WTC11 (cell line): ENCODE results near the gene PKIB. TPM values are rescaled to one million over a fixed set of nuclear protein-coding genes. Genes with fewer than 3 reads are reported as not detected.

Experiments used
- ATAC-seq: fragments of 200-7000 bp; cut with Tn5 transposase; 2 replicates; pipeline ENCODE4 v1.10.0; 2021; ENCODE audit warnings: mild to moderate bottlenecking, moderate library complexity
- CTCF ChIA-PET: fragments of 300-600 bp; sonication (Branson Sonifier 250); formaldehyde crosslinking; loops from one replicate; lab custom pipeline; 2021; ENCODE audit warnings: antibody characterized with exemption; lab: Charles Lee
- POLR2A ChIA-PET: fragments of 350-600 bp; sonication (Branson Sonifier 250); formaldehyde crosslinking; loops from one replicate; lab custom pipeline; 2021; ENCODE audit warnings: antibody characterized with exemption; lab: Charles Lee
- DNase-seq: peaks from one replicate; pipeline ENCODE4 v3.0.0; 2021; ENCODE audit warnings: low spot score
- H3K27ac Mint-ChIP-seq: 2 replicates; pipeline ENCODE4 v1.8.0; 2021; ENCODE audit warnings: mixed read lengths
- H3K27me3 Mint-ChIP-seq: 2 replicates; pipeline ENCODE4 v1.8.0; 2021; ENCODE audit warnings: low read depth, mild to moderate bottlenecking, moderate library complexity, mixed read lengths
- H3K36me3 Mint-ChIP-seq: 2 replicates; pipeline ENCODE4 v1.8.0; 2021; ENCODE audit warnings: mixed read lengths
- H3K4me1 Mint-ChIP-seq: 2 replicates; pipeline ENCODE4 v1.8.0; 2022; ENCODE audit warnings: mixed read lengths
- H3K4me3 Mint-ChIP-seq: 2 replicates; pipeline ENCODE4 v1.8.0; 2021; ENCODE audit warnings: mild to moderate bottlenecking, moderate library complexity, mixed read lengths
- H3K9me3 Mint-ChIP-seq: 2 replicates; pipeline ENCODE4 v1.8.0; 2021; ENCODE audit warnings: mixed read lengths
- CREM ChIP-seq: sonication (generic); formaldehyde crosslinking; IDR thresholded peaks from 2 replicates; pipeline ENCODE4 v1.8.1; 2022; ENCODE audit warnings: mild to moderate bottlenecking, missing genetic modification reagents, moderate library complexity
- EMX1 ChIP-seq: fragments of 250-450 bp; sonication (Bioruptor Pico); IDR thresholded peaks from 2 replicates; pipeline ENCODE4 v1.8.0; 2021; ENCODE audit warnings: mild to moderate bottlenecking
- FOXJ3 ChIP-seq: sonication (generic); formaldehyde crosslinking; IDR thresholded peaks from 2 replicates; pipeline ENCODE4 v1.9.0; 2021; ENCODE audit warnings: missing genetic modification reagents, mild to moderate bottlenecking, borderline replicate concordance
- FOXP4 ChIP-seq: sonication (generic); formaldehyde crosslinking; IDR thresholded peaks from 2 replicates; pipeline ENCODE4 v1.8.0; 2022; ENCODE audit warnings: mild to moderate bottlenecking, missing genetic modification reagents
- IRF1 ChIP-seq: sonication (generic); formaldehyde crosslinking; IDR thresholded peaks from 2 replicates; pipeline ENCODE4 v1.8.0; 2023; ENCODE audit warnings: missing genetic modification reagents
- IRF2 ChIP-seq: sonication (generic); formaldehyde crosslinking; IDR thresholded peaks from 2 replicates; pipeline ENCODE4 v1.8.0; 2022; ENCODE audit warnings: low read depth, missing genetic modification reagents, borderline replicate concordance
- KAT7 ChIP-seq: sonication (generic); formaldehyde crosslinking; IDR thresholded peaks from 2 replicates; pipeline ENCODE4 v1.8.1; 2023; ENCODE audit warnings: missing genetic modification reagents, mild to moderate bottlenecking, borderline replicate concordance
- OVOL2 ChIP-seq: fragments of 250-450 bp; sonication (Bioruptor Pico); IDR thresholded peaks from 2 replicates; pipeline ENCODE4 v1.9.0; 2021; ENCODE audit warnings: mild to moderate bottlenecking, borderline replicate concordance
- RELA ChIP-seq: sonication (generic); formaldehyde crosslinking; IDR thresholded peaks from 2 replicates; pipeline ENCODE4 v1.8.1; 2022; ENCODE audit warnings: missing genetic modification reagents, mild to moderate bottlenecking, borderline replicate concordance
- SMAD3 ChIP-seq: sonication (generic); formaldehyde crosslinking; IDR thresholded peaks from 2 replicates; pipeline ENCODE4 v1.8.0; 2022; ENCODE audit warnings: missing genetic modification reagents, mild to moderate bottlenecking, borderline replicate concordance
- SP1 ChIP-seq: sonication (generic); formaldehyde crosslinking; conservative IDR thresholded peaks from 2 replicates; pipeline ENCODE4 v1.8.1; 2022; ENCODE audit warnings: missing genetic modification reagents
- TCF7 ChIP-seq: sonication (generic); formaldehyde crosslinking; IDR thresholded peaks from 2 replicates; pipeline ENCODE4 v1.8.0; 2022; ENCODE audit warnings: mild to moderate bottlenecking, low read depth, missing genetic modification reagents, moderate library complexity
- TEAD1 ChIP-seq: sonication (generic); formaldehyde crosslinking; IDR thresholded peaks from 2 replicates; pipeline ENCODE4 v1.8.0; 2022; ENCODE audit warnings: mild to moderate bottlenecking, missing genetic modification reagents
- ZBTB21 ChIP-seq: sonication (generic); formaldehyde crosslinking; IDR thresholded peaks from 2 replicates; pipeline ENCODE4 v1.8.1; 2023; ENCODE audit warnings: mild to moderate bottlenecking, missing genetic modification reagents, borderline replicate concordance
- ZNF317 ChIP-seq: sonication (generic); formaldehyde crosslinking; IDR thresholded peaks from 2 replicates; pipeline ENCODE4 v1.8.1; 2023; ENCODE audit warnings: low read depth, mild to moderate bottlenecking, moderate library complexity, missing genetic modification reagents, borderline replicate concordance
- ZNF396 ChIP-seq: fragments of 250-450 bp; sonication (Bioruptor Pico); IDR thresholded peaks from 2 replicates; pipeline ENCODE4 v1.8.0; 2021; ENCODE audit warnings: mild to moderate bottlenecking, moderate library complexity, borderline replicate concordance
- ZNF532 ChIP-seq: fragments of 250-450 bp; sonication (Bioruptor Pico); IDR thresholded peaks from 2 replicates; pipeline ENCODE4 v1.9.0; 2021; ENCODE audit warnings: mild to moderate bottlenecking, borderline replicate concordance
- total RNA-seq: library from RNA; stranded (reverse); gene quantifications from 3 replicates; pipeline ENCODE4 v1.2.3, GENCODE V29; 2021
- TF ChIP-seq, protein P1 (sequence below): sonication (generic); formaldehyde crosslinking; IDR thresholded peaks from 2 replicates; pipeline ENCODE4 v1.8.0; 2023; ENCODE audit warnings: mild to moderate bottlenecking, missing genetic modification reagents
- TF ChIP-seq, protein P2 (sequence below): sonication (generic); formaldehyde crosslinking; IDR thresholded peaks from 2 replicates; pipeline ENCODE4 v1.8.0; 2022; ENCODE audit warnings: mild to moderate bottlenecking, missing genetic modification reagents

Gene PKIB
- total RNA-seq, 1 experiment from 2014 or later: 26.4 TPM

DNA sequence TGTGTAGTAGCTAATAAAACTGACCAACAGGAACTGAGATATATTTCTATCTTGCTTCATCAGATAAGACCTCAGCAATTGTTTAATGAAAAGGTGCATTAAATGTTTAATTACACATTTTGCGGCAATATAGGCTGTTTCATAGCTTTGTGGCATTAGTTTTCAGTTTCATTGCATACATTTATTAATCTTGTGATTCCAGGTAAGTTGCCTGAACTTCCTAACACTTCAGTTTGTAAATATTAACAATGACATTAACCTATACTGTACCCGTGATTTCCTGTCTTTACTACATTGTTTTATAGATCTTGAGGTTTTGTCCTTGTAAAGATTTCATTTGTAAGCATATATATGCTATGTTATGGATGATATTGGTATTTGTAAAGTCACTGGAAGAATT is 66.5 kb downstream of the PKIB start (continued):
- TF ChIP-seq TCF7 (CRISPR knock-in tag) (no peak), RELA (CRISPR knock-in tag) (no peak), ZNF532 (no peak)
- TF ChIP-seq, all 79 proteins: peak for 0

DNA sequence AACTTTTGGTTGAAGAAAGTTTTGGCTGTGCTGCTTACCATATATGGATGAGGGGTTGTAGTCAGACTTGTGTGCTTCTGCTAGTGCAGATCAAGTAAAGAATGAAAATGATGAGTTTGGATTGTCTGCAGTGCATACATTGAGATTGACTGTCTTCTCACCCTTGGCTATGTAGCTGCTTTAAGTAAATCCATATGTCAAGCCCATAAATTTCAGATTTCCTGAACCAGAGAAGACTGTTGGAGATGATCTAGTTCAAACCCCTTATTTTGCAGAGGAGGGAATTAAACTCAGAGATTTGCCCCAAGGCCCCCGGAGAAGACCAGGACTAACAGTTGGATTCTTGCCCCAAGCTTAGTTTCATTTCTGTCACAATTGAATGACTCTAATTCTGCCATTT is 67.2 kb downstream of the PKIB start:
- H3K9me3 Mint-ChIP-seq: peaks cover 15% of the 10 kb centered on the region
- no peak for DNase-seq
- peaks cover 17% of the 10 kb centered on the region for H3K36me3 Mint-ChIP-seq
- H3K4me1 Mint-ChIP-seq: peaks cover 18% of the 10 kb centered on the region
- ChIA-PET CTCF (no interaction called here), POLR2A (no interaction called here)
- ATAC-seq: no peak
- H3K27me3 Mint-ChIP-seq: no peaks in the 10 kb centered on the region
- H3K27ac Mint-ChIP-seq: no peak overlapping the region
- H3K4me3 Mint-ChIP-seq: no peak overlapping the region
- TF ChIP-seq, protein P1, sequence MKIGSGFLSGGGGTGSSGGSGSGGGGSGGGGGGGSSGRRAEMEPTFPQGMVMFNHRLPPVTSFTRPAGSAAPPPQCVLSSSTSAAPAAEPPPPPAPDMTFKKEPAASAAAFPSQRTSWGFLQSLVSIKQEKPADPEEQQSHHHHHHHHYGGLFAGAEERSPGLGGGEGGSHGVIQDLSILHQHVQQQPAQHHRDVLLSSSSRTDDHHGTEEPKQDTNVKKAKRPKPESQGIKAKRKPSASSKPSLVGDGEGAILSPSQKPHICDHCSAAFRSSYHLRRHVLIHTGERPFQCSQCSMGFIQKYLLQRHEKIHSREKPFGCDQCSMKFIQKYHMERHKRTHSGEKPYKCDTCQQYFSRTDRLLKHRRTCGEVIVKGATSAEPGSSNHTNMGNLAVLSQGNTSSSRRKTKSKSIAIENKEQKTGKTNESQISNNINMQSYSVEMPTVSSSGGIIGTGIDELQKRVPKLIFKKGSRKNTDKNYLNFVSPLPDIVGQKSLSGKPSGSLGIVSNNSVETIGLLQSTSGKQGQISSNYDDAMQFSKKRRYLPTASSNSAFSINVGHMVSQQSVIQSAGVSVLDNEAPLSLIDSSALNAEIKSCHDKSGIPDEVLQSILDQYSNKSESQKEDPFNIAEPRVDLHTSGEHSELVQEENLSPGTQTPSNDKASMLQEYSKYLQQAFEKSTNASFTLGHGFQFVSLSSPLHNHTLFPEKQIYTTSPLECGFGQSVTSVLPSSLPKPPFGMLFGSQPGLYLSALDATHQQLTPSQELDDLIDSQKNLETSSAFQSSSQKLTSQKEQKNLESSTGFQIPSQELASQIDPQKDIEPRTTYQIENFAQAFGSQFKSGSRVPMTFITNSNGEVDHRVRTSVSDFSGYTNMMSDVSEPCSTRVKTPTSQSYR (CRISPR knock-in tag): no peak
- TF ChIP-seq KAT7 (CRISPR knock-in tag) (no peak), SMAD3 (no peak), ZNF532 (no peak), RELA (CRISPR knock-in tag) (no peak), FOXJ3 (CRISPR knock-in tag) (no peak), SP1 (CRISPR knock-in tag) (no peak), ZBTB21 (CRISPR knock-in tag) (no peak)
- TF ChIP-seq, protein P2, sequence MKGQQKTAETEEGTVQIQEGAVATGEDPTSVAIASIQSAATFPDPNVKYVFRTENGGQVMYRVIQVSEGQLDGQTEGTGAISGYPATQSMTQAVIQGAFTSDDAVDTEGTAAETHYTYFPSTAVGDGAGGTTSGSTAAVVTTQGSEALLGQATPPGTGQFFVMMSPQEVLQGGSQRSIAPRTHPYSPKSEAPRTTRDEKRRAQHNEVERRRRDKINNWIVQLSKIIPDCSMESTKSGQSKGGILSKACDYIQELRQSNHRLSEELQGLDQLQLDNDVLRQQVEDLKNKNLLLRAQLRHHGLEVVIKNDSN (CRISPR knock-in tag): no peak

DNA sequence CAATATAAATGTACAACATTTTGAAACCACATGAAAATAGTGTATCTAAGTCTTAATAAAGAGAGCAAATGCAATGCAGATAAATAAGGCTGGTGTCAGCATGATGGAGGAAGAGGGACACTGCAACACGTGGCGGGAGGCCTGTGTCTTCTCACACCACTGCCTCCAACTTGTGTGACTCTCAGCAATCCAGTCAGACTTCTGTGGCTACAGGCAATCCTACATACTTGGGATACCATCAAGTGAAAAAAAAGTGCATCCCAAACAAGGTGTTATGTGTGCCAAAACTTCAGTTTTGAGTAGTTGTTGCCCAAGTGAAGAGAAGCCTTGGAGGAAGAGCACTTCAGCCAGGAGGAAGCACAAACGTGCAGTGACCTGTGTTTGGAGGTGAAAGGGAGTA is 68.6 kb downstream of the PKIB start:
- H3K36me3 Mint-ChIP-seq: peaks cover 14% of the 10 kb centered on the region
- no peak for DNase-seq
- no peak overlapping the region for H3K4me3 Mint-ChIP-seq
- H3K27ac Mint-ChIP-seq: no peak overlapping the region
- CTCF ChIA-PET: no interaction called here
- POLR2A ChIA-PET: no interaction called here
- no peaks in the 10 kb centered on the region for H3K27me3 Mint-ChIP-seq
- H3K4me1 Mint-ChIP-seq: peaks cover 15% of the 10 kb centered on the region
- H3K9me3 Mint-ChIP-seq: peaks cover 15% of the 10 kb centered on the region
- ATAC-seq: no peak
- TF ChIP-seq TCF7 (CRISPR knock-in tag) (no peak), TEAD1 (CRISPR knock-in tag) (no peak), IRF2 (CRISPR knock-in tag) (no peak), EMX1 (CRISPR knock-in tag) (no peak), ZNF317 (CRISPR knock-in tag) (no peak), IRF1 (no peak), CREM (CRISPR knock-in tag) (no peak), OVOL2 (CRISPR knock-in tag) (no peak), FOXP4 (CRISPR knock-in tag) (no peak), ZNF396 (CRISPR knock-in tag) (no peak)
